GM18505 (cell line): ENCODE measurements around the gene KRT79.
"Not testable (repeated sequence)": the region's sequence is repeated elsewhere in the genome, so short reads cannot be mapped to it uniquely, and the experiment has no call there.

Experiments
- ATAC-seq: cut with Tn5 transposase; IDR thresholded peaks from one replicate; pipeline ENCODE4 v1.9.1; 2021; ENCODE audit not compliant: unreplicated experiment
- POLR2A ChIP-seq: IDR thresholded peaks from 4 replicates; pipeline ENCODE4 v1.6.1; 2011; ENCODE audit warnings: borderline replicate concordance; ENCODE audit not compliant: insufficient read depth, insufficient read length; ENCODE audit errors: extremely low read depth

KRT79 gene

DNA sequence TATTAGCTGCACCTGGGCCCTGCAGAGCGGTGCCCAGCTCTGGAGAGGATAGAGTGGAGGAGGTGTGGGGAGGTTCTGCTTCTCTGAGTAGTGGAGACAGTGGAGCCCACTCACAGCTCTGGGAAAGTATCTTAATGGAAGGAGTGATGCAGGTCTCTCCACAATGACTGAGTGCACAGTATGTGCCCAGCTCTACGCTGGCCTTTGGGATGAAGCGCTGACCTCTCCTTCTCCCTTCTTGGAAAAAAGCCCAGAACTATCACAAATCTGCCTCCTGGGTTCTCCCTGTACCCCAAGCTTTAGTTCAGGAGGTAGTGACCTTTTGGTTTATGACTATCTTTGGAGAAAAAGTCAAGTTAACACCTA, 37.7 kb downstream of the KRT79 start:
- ATAC-seq, result no peak
- TF ChIP-seq POLR2A, result no peak

DNA sequence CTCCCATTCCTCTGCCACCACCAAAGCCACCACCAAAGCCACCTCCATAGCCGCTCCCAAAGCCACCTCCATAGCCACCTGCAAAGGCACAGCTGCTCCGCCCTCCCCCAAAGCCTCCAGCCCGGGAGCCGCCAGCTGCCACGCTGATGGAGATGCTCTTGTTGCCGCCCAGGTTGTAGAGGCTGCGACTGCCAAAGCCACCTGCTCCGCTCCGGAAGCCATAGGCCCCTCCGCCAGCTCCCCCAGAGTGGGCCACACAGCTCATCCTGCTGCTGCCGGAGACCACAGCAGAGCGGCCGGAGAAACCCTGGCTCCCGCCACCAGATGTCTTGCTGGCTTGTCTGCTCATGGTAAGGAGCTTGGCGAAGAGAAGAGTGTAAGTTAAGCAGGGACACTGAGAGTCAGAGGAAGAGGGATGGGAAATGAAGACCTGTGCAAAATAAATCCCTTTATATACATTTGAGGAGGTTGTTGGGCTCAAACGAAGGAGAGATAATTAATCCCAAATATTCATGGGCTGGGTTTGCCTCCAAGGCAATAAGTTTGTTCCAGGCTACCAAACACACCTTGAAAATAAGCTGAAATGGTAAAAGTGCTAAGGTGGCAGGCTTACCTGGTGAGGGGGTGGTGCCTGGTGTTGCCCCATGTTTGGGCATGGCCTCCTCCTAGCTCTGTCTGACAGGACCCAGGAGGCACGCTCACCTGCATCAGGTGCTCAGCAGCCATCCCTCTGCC, 38.2 kb downstream of the KRT79 start, which contains the start of gene KRT3:
KRT3 (minus strand) TSS at position 424 of the 735 bp plus-strand sequence; CDS start at position 349, 75 bp downstream.
- no peak for ATAC-seq
- no peak for TF ChIP-seq POLR2A

DNA sequence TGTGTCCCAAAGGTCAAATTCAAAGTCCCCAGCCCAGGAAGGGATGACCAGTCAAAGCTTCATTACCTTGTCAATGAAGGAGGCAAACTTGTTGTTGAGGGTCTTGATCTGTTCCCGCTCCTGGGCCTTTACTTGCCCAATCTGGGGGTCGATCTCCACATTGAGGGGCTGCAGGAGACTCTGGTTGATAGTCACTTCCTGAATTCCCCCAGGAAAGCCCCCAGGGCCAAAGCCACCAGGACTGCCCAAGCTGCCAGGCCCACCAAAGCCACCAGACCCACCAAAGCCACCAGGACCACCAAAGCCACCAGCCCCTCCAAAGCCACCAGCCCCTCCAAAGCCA, 38.8 kb downstream of the KRT79 start:
- not testable (repeated sequence) for ATAC-seq

DNA sequence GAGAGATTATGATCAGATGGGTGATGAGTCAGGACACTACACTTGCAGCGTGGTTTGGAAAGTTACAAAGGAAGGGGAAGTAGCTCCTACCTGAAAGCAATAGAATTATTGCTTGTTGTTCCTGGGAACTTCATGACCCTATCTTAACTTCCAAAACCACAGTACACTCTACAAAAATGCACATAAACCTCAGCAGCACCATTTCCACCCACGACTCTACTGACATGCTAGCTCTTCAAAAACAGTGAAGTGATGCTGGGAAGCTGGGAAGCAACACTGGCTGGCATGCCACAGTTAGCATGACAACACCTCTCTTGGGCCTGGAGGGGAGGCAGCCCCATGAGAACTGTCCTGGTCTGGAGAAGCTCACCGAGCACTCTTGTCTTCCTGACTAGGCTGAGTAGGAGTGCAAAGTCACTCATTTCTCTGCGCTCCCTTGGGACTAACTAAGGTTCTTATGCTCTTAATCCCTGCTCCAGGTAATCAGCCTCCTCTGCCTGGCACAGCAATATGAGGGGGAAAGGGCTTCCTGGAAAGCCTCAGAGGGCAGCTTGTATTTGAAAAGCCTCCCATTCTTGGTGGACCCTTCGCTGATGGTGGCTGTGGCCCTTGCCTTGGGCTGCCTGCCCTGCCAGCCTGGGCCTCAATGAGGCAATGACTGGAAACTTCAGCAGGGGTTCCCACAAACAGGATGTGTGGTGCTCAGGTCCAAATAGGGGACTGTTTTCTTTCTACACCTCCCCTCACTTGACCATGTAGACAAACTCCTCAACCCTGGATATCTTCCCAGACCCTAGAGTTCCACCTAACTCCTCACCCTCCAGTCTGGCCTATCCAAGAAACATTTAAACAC, 39.4 kb downstream of the KRT79 start:
- no peak for TF ChIP-seq POLR2A
- ATAC-seq, result no peak

DNA sequence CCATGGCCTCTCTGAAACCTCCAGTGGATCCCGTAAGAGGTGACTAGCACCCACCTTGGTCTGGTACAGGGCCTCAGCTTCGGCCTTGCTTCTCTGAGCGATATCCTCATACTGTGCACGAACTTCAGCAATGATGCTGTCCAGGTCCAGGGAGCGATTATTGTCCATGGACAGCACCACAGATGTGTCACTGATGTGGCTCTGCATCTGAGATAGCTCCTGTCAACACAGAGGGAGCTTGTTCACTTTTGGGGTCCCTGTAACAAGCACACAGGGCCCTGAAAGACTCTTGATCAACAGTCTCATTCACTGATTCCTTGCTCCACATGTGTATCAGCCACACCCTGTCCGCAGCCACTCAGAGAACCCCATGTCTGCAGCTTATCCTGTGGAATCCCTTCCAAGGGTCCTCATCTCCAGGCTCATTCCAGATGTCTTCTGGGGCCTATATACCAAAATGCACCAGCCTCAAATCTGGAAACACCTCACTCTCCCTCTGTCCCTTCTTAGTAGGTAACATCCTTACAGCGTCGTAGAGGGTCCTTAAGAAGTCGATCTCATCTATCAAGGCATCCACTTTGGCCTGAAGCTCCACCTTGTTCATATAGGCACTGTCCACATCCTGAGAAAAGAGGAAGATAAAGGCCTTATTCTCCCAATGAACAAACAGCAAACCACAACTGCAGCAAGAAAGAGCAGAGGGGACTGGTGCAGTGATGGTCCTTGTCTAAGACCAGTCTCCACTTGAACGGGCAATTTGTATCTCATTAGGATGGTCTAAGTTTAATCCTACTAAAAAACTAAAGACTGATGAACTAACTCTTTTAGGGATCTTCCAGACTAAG, 41.7 kb downstream of the KRT79 start:
- ATAC-seq, result no peak
- no peak for TF ChIP-seq POLR2A

DNA sequence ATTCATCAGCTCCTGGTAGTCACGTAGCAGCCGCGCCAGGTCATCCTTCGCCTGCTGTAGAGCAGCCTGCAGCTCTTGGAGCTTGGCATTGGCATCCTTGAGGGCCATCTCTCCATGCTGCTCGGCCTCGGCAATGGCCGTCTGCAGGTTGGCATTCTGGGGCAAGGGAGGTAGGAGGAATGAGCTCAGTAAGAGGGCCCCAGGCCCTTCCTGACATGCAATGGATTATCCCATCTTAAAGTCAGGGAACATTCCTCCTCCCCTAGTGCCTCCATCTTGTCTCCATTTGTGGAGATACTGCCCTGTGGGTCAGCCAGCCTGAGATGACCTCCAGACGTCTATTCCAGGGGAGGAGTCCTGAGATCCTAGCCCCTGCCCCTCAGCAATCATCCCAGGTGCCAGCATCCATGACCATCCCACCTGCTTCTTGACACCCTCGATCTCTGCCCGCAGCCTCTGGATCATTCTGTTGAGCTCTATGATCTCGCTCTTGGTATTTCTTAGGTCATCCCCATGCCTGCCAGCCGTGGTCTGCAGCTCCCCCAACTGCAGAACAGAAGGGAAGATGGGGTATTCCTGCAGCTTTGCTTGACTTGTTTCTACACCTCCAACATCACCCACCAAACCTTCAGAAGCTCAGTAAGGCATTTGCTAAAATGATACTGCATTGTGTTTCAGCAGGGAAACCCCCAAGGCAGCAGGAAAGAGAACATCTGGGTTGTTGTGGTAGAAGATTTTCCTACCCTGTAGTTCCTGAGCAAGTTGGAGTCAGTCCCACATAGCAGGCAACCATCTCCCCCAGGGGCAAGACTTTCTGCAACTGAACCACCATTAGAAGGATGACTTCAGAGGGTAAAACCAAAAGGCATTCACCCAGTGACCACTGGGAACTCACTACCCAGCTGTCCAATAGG, 42.6 kb downstream of the KRT79 start:
- TF ChIP-seq POLR2A, result no peak
- no peak for ATAC-seq

DNA sequence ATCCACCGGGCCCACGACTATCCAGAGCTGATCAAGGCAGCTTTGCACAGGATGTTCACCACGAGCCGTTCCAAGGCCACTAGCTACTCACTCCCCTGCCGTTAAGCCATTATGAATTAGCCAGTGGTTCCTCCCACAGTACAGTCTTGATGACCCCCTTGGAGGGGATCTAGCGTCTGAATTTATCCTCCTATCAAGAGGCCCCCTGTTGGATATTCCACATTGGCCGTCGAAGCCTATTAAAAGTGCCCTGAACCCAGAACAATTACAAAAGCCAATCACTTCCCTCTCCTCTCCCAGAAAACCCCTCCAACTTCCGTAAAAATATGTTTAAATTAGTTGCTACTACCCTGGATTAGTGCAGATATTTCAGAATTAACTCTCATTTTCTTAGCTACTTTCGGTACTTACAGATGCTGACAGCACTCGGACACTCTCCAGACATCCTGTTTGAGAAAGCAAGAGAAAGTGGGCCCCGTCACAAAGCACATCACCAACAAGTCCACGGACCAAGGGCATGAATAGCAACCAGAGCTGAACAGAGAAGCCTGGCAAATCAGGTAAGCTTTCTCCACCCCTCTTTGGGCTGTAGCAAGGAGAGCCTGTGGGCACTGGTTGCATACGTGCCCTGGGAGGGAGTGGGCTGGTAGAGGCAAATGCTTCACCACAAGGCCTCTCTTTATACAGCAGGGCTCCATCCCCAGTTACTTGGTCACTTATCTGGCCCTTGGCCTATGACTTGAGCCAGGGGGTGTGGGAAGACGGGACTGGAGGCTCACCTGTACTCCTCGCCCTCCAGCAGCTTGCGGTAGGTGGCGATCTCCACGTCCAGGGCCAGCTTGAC, 43.5 kb downstream of the KRT79 start:
- no peak for TF ChIP-seq POLR2A
- no peak for ATAC-seq

DNA sequence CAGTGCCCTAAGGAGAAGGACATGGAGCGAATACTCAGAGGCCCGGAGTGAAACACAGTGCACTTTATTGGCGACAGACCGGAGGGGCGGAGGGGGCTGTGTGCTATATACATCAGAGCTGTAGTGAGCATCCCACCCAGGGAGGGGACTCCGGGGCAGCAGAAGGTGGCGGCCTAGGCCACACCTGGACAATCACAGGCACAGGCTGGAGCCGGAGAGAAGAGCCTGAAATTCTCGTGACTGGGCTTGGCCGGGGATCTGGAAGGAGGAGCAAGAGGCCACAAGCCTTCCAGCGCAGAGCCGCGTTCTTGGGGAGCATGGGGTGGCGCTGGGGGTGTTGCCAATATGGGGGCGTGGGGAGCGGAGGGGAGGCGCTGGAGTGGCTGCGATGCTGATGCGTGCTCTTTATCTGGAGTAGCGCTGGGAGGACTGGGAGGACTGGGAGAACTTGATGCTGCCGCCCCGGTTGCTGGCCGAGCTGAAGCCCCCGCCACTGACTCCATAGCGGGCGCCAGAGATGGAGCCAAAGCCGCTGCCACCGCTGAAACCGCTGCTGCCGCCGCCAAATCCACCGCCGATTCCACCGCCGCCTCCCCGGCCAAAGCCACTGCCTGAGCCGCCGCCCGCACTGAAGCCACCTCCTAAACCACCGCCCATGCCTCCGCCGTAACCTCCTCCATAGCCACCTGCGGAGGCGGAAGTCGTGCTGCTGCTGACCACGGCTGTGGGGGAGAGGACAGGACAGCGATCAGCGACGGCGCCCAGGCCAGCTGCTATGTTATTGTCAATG, 44.3 kb downstream of the KRT79 start:
- ATAC-seq, result no peak
- no peak for TF ChIP-seq POLR2A

DNA sequence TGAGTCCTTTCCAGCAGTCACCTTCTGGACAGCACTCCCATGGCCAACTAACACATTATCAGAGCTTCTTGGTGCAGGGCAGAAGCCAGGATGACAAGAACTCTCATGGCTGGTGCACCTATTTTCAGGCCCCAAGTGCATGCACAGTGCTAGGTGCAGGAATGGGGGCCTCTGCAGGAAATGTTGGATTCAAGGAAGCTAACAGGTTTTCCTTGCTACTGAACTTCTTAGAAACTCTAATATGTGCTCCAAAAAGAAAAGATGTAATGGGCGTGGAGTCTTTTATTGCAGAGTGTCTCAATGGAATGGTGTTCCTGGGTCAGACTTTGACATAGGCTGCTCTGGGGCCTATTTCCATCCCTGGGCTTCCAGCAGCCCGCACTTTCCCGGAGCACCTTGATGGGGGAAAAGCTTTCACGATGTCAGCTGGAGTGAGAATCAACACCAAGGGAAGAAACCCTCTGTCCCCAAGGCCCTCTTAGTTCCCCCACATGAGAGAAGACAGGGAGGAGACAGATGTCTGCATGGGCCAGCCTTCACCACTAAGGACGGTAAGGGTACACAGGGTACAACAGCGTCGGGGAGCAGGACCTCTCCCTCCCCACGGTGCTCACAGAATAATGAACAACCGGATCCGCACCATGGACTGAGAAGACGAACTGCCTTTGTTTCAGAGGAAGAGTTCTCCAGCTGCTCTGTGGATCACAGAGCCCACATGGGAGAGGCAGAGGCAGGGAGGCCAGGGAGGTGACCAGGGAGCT, 45.1 kb downstream of the KRT79 start:
- TF ChIP-seq POLR2A, result no peak
- no peak for ATAC-seq

DNA sequence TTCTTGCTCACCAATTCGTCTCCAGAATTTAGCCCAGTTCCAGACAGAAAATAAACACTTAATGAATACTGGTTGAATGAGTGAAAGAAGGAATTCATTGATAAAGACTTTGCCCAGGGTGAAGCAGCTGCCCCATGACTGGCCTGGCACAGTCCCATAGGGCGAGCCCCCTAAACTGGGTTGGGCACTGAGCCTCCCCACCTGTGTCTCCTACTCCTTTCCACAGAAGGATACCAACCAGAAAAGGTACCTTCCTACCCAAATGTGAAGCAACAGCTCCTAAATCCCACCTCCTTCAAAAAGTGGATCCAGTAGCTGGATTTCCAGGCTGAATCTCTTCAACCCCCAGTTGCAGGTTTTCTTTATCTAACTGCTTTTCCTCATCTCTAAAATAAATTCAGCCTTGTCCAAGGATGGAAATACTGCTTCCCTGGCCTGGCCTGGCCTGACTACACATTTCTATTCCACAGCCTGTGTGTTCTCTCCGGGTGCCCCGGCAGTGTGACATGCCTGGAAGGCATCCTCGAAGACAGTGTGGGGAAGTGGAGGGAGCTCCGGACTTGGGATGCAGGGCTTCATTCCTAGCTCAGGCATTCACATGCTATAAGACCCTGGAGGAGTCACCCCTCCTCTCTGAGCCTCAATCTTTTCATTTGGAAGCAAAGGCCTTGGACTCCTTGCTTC, 45.8 kb downstream of the KRT79 start:
- no peak for ATAC-seq

More for the DNA sequence above, 45.8 kb downstream of the KRT79 start:
- TF ChIP-seq POLR2A, result no peak
